PC-3 (cell line): ENCODE data around the gene NNMT. TPM values are rescaled to one million over a fixed set of nuclear protein-coding genes. Genes with fewer than 3 reads are reported as not detected.

Source experiments
- ATAC-seq: fragments of 200-7000 bp; cut with Tn5 transposase; 2 replicates; pipeline ENCODE4 v1.9.1; 2020; ENCODE audit warnings: mild to moderate bottlenecking, moderate library complexity
- BruUV-seq: library from RNA; stranded (reverse); fragments of 400-500 nt; replicated peaks from 2 replicates; lab custom pipeline; 2021; lab: Mats Ljungman, UMichigan
- CTCF ChIA-PET: fragments of 300-600 bp; sonication (Branson Sonifier 250); formaldehyde crosslinking; loops from one replicate; lab custom pipeline; 2022; ENCODE audit warnings: antibody characterized with exemption; lab: Charles Lee
- POLR2A ChIA-PET: fragments of 300-600 bp; sonication (Branson Sonifier 250); formaldehyde crosslinking; loops from one replicate; lab custom pipeline; 2022; ENCODE audit warnings: antibody characterized with exemption; ENCODE audit not compliant: unreplicated experiment; lab: Charles Lee
- DNase-seq: peaks from one replicate; pipeline ENCODE4 v3.0.0-alpha.2; 2015
- H2AFZ ChIP-seq: fragments of 300-600 bp; sonication (generic); 2 replicates; pipeline ENCODE4 v1.6.0; 2016; ENCODE audit warnings: antibody characterized with exemption, low read length
- H3F3A ChIP-seq: fragments of 300-600 bp; sonication (generic); one replicate; pipeline ENCODE4 v1.6.0; 2017; ENCODE audit warnings: antibody characterized with exemption, low read length, control low read depth, mild to moderate bottlenecking; ENCODE audit not compliant: unreplicated experiment
- H3K27ac ChIP-seq: fragments of 300-600 bp; sonication (generic); 2 replicates; pipeline ENCODE4 v1.5.1; 2016; ENCODE audit warnings: mild to moderate bottlenecking, low read length
- H3K27me3 ChIP-seq: fragments of 300-600 bp; sonication (generic); 2 replicates; pipeline ENCODE4 v1.6.1; 2016; ENCODE audit warnings: low read length, mixed read lengths
- H3K36me3 ChIP-seq: fragments of 300-600 bp; sonication (generic); 2 replicates; pipeline ENCODE4 v1.6.1; 2016; ENCODE audit warnings: low read depth, mixed run types, low read length, mixed read lengths
- H3K4me1 ChIP-seq: fragments of 300-600 bp; sonication (generic); 2 replicates; pipeline ENCODE4 v1.5.1; 2016; ENCODE audit warnings: low read length; ENCODE audit not compliant: insufficient read depth
- H3K4me2 ChIP-seq: fragments of 300-600 bp; sonication (generic); 2 replicates; pipeline ENCODE4 v1.6.0; 2016; ENCODE audit warnings: low read length
- H3K4me3 ChIP-seq: fragments of 300-600 bp; sonication (generic); 2 replicates; pipeline ENCODE4 v1.5.1; 2016; ENCODE audit warnings: mild to moderate bottlenecking, low read length, mixed read lengths
- H3K79me2 ChIP-seq: fragments of 300-600 bp; sonication (generic); 2 replicates; pipeline ENCODE4 v1.6.1; 2017; ENCODE audit warnings: low read length, mixed read lengths
- H3K9ac ChIP-seq: fragments of 300-600 bp; sonication (generic); 2 replicates; pipeline ENCODE4 v1.6.0; 2016; ENCODE audit warnings: mild to moderate bottlenecking, low read length
- H3K9me2 ChIP-seq: fragments of 300-600 bp; sonication (generic); replicated peaks from 2 replicates; pipeline ENCODE4 v1.6.1; 2016; ENCODE audit warnings: mixed run types, low read length, mixed read lengths
- H3K9me3 ChIP-seq: fragments of 300-600 bp; sonication (generic); 2 replicates; pipeline ENCODE4 v1.6.1; 2016; ENCODE audit warnings: low read length, mixed read lengths
- H4K20me1 ChIP-seq: fragments of 300-600 bp; sonication (generic); 2 replicates; pipeline ENCODE4 v1.6.1; 2016; ENCODE audit warnings: low read length, mixed read lengths
- CTCF ChIP-seq: fragments of 300-600 bp; sonication (generic); conservative IDR thresholded peaks from 2 replicates; pipeline ENCODE4 v1.5.1; 2017; ENCODE audit warnings: antibody characterized with exemption, low read depth, mild to moderate bottlenecking, low read length
- EZH2 ChIP-seq: fragments of 300-600 bp; sonication (generic); IDR thresholded peaks from one replicate; pipeline ENCODE4 v1.6.1; 2017; ENCODE audit warnings: antibody characterized with exemption, mild to moderate bottlenecking, low read length; ENCODE audit not compliant: unreplicated experiment
- EZH2phosphoT487 ChIP-seq: fragments of 300-600 bp; sonication (generic); IDR thresholded peaks from 2 replicates; pipeline ENCODE4 v1.6.1; 2018; ENCODE audit warnings: mild to moderate bottlenecking, antibody characterized with exemption, low read length, borderline replicate concordance
- intact Hi-C: fragments of 100-400 bp; cut with micrococcal nuclease; formaldehyde crosslinking; loops from 2 replicates; pipeline ENCODE4 v1.9.0; 2023
- total RNA-seq: library from RNA; depleted of rRNA; stranded (reverse); fragments of >200 nt; gene quantifications from 2 replicates; pipeline ENCODE4 v1.2.3, GENCODE V29; 2014

Gene NNMT
- total RNA-seq, 1 experiment from 2014 or later = 23.3 TPM

GRCh38 chr11:114314096-114314495 is 17.9 kb downstream of the NNMT start:
- TF ChIP-seq CTCF (no peak), EZH2phosphoT487 (no peak), EZH2 (no peak)
- Histone ChIP-seq H3K4me1 (peaks cover 21% of the 10 kb centered on the region), H3K36me3 (no peaks in the 10 kb centered on the region), H3F3A (no peaks in the 10 kb centered on the region), H3K27me3 (no peaks in the 10 kb centered on the region), H4K20me1 (no peaks in the 10 kb centered on the region), H3K9me2 (no peaks in the 10 kb centered on the region), H3K27ac (no peak overlapping the region), H3K9me3 (no peaks in the 10 kb centered on the region), H3K9ac (no peak overlapping the region), H3K4me2 (no peak overlapping the region), H2AFZ (no peak overlapping the region), H3K79me2 (no peaks in the 10 kb centered on the region), H3K4me3 (no peak overlapping the region)
- intact Hi-C loops = no loop called here
- ChIA-PET CTCF (no interaction called here), POLR2A (no interaction called here)
- ATAC-seq (no peak), DNase-seq (no peak)
- BruUV-seq = no TSS peak

- Histone ChIP-seq H3K27ac (peak overlapping the region; percentile 69), H3K4me3 (peak overlapping the region; percentile 7; the same call in 1 of the 2 replicates), H3K9me3 (no peaks in the 10 kb centered on the region), H3K4me1 (peaks cover 21% of the 10 kb centered on the region), H3K27me3 (no peaks in the 10 kb centered on the region), H3K36me3 (no peaks in the 10 kb centered on the region), H2AFZ (peak overlapping the region; percentile 43), H4K20me1 (no peaks in the 10 kb centered on the region), H3K9me2 (no peaks in the 10 kb centered on the region), H3K79me2 (no peaks in the 10 kb centered on the region), H3K4me2 (peak overlapping the region; percentile 55), H3F3A (no peaks in the 10 kb centered on the region), H3K9ac (peak overlapping the region; percentile 41)
- intact Hi-C loops = no loop called here
- peak; percentile 94 for DNase-seq
- 0 out of 2 replicates have a peak, but pooled peaks have one; percentile 9 for TF ChIP-seq CTCF
- no peak for TF ChIP-seq EZH2phosphoT487
- ATAC-seq = peak; percentile 87
- no TSS peak for BruUV-seq
- ChIA-PET POLR2A (no interaction called here), CTCF (no interaction called here)
These were observed 19.7 kb downstream of the NNMT start for GRCh38 chr11:114315749-114316368.
